Measurements from ENCODE around the gene GLP2R. TPM values are rescaled to one million over a fixed set of nuclear protein-coding genes. Genes with fewer than 3 reads are reported as not detected.

GLP2R gene
- total RNA-seq, 2 experiments from 2014 or later: not detected

GRCh38 chr17:9818760-9819159, 7.0 kb upstream of the GLP2R start:
- ChIA-PET POLR2A (no interaction called here), CTCF (ENCODE audit: unreplicated experiment) (no interaction called here)
- H3K9me3 ChIP-seq (ENCODE audit: low read length): no peaks in the 10 kb centered on the region
- BruUV-seq (replicated peaks): no TSS peak
- no peak overlapping the region for H3K4me3 ChIP-seq (ENCODE audit: low read depth, low read length, poor library complexity, severe bottlenecking)
- H3K79me2 ChIP-seq (ENCODE audit: insufficient read depth, low read depth, low read length): no peaks in the 10 kb centered on the region
- H4K20me1 ChIP-seq (ENCODE audit: insufficient read depth, low read length): no peaks in the 10 kb centered on the region
- TF ChIP-seq, protein P1, sequence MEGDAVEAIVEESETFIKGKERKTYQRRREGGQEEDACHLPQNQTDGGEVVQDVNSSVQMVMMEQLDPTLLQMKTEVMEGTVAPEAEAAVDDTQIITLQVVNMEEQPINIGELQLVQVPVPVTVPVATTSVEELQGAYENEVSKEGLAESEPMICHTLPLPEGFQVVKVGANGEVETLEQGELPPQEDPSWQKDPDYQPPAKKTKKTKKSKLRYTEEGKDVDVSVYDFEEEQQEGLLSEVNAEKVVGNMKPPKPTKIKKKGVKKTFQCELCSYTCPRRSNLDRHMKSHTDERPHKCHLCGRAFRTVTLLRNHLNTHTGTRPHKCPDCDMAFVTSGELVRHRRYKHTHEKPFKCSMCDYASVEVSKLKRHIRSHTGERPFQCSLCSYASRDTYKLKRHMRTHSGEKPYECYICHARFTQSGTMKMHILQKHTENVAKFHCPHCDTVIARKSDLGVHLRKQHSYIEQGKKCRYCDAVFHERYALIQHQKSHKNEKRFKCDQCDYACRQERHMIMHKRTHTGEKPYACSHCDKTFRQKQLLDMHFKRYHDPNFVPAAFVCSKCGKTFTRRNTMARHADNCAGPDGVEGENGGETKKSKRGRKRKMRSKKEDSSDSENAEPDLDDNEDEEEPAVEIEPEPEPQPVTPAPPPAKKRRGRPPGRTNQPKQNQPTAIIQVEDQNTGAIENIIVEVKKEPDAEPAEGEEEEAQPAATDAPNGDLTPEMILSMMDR (conservative IDR thresholded peaks at IDR 0.05; ENCODE audit: low read length): no peak
- TF ChIP-seq EZH2phosphoT487 (IDR thresholded peaks at IDR 0.05; ENCODE audit: borderline replicate concordance, low read depth, low read length): no peak
- no peaks in the 10 kb centered on the region for H3K36me3 ChIP-seq (ENCODE audit: insufficient read depth, low read length)
- H3K27ac ChIP-seq (ENCODE audit: low read depth, low read length, poor library complexity, severe bottlenecking): no peak overlapping the region
- intact Hi-C loops (cut with micrococcal nuclease; ENCODE audit: unreplicated experiment): no loop called here
- H3K4me2 ChIP-seq (ENCODE audit: low read length): no peak overlapping the region
- no peak overlapping the region for H2AFZ ChIP-seq (ENCODE audit: low read length)
- no peaks in the 10 kb centered on the region for H3K9me2 ChIP-seq (ENCODE audit: insufficient read depth, low read length)
- no peak for DNase-seq (ENCODE audit: low spot score)
- no peaks in the 10 kb centered on the region for H3K4me1 ChIP-seq (ENCODE audit: insufficient read depth, low read length, poor library complexity, severe bottlenecking)

GRCh38 chr17:9820448-9820847, 5.3 kb upstream of the GLP2R start:
- intact Hi-C loops (cut with micrococcal nuclease; ENCODE audit: unreplicated experiment): no loop called here

GRCh38 chr17:9821921-9822320, 3.8 kb upstream of the GLP2R start, which contains the start of gene GSG1L2:
Gene GSG1L2 (minus strand): TSS chr17:9822079. CDS start chr17:9822071, 8 bp downstream.
- Histone ChIP-seq H3K4me3 (ENCODE audit: low read depth, low read length, poor library complexity, severe bottlenecking) (no peak within 1 kb of the TSS), H3K27ac (ENCODE audit: low read depth, low read length, poor library complexity, severe bottlenecking) (no peak within 1 kb of the TSS), H3K9me3 (ENCODE audit: low read length) (no peaks in the 10 kb centered on the region), H3K9me2 (ENCODE audit: insufficient read depth, low read length) (no peaks in the 10 kb centered on the region), H3K36me3 (ENCODE audit: insufficient read depth, low read length) (no peaks in the 10 kb centered on the region), H3K79me2 (ENCODE audit: insufficient read depth, low read depth, low read length) (no peaks in the 10 kb centered on the region), H3K4me1 (ENCODE audit: insufficient read depth, low read length, poor library complexity, severe bottlenecking) (no peaks in the 10 kb centered on the region), H4K20me1 (ENCODE audit: insufficient read depth, low read length) (no peaks in the 10 kb centered on the region), H2AFZ (ENCODE audit: low read length) (no peak within 1 kb of the TSS), H3K4me2 (ENCODE audit: low read length) (no peak within 1 kb of the TSS)
- TF ChIP-seq, protein P1 (conservative IDR thresholded peaks at IDR 0.05; ENCODE audit: low read length): no peak
- no peak for TF ChIP-seq EZH2phosphoT487 (IDR thresholded peaks at IDR 0.05; ENCODE audit: borderline replicate concordance, low read depth, low read length)
- ChIA-PET CTCF (ENCODE audit: unreplicated experiment) (no interaction called here), POLR2A (interaction anchor here (0.6 kb wide), 1 partner anchor 730 kb away, joined by 4 read pairs; no protein-coding TSS in a partner anchor)
- intact Hi-C loops (cut with micrococcal nuclease; ENCODE audit: unreplicated experiment): no loop called here
- no TSS peak for BruUV-seq (replicated peaks)
- no peak for DNase-seq (ENCODE audit: low spot score)

More at GRCh38 chr17:9820448-9820847, 5.3 kb upstream of the GLP2R start:
- ChIA-PET CTCF (ENCODE audit: unreplicated experiment) (no interaction called here), POLR2A (no interaction called here)
- H3K36me3 ChIP-seq (ENCODE audit: insufficient read depth, low read length): no peaks in the 10 kb centered on the region
- no peaks in the 10 kb centered on the region for H3K9me2 ChIP-seq (ENCODE audit: insufficient read depth, low read length)
- no peaks in the 10 kb centered on the region for H3K9me3 ChIP-seq (ENCODE audit: low read length)
- H3K4me2 ChIP-seq (ENCODE audit: low read length): no peak overlapping the region
- no TSS peak for BruUV-seq (replicated peaks)
- H4K20me1 ChIP-seq (ENCODE audit: insufficient read depth, low read length): no peaks in the 10 kb centered on the region
- TF ChIP-seq, protein P1 (conservative IDR thresholded peaks at IDR 0.05; ENCODE audit: low read length): no peak
- no peak for TF ChIP-seq EZH2phosphoT487 (IDR thresholded peaks at IDR 0.05; ENCODE audit: borderline replicate concordance, low read depth, low read length)
- no peak overlapping the region for H2AFZ ChIP-seq (ENCODE audit: low read length)
- H3K4me1 ChIP-seq (ENCODE audit: insufficient read depth, low read length, poor library complexity, severe bottlenecking): no peaks in the 10 kb centered on the region
- H3K27ac ChIP-seq (ENCODE audit: low read depth, low read length, poor library complexity, severe bottlenecking): no peak overlapping the region
- no peaks in the 10 kb centered on the region for H3K79me2 ChIP-seq (ENCODE audit: insufficient read depth, low read depth, low read length)
- no peak for DNase-seq (ENCODE audit: low spot score)
- no peak overlapping the region for H3K4me3 ChIP-seq (ENCODE audit: low read depth, low read length, poor library complexity, severe bottlenecking)
